C4-2B (cell line): ENCODE results near the gene SLC22A16.

Source experiments
- H3K27ac ChIP-seq: fragments of 450-650 bp; 2 replicates; pipeline ENCODE4 v1.5.1; 2017
- ZFX ChIP-seq: fragments of 450-650 bp; IDR thresholded peaks from 2 replicates; pipeline ENCODE4 v1.6.1; 2017
- TF ChIP-seq, protein P1 (sequence below): fragments of 450-650 bp; conservative IDR thresholded peaks from 2 replicates; pipeline ENCODE4 v1.5.1; 2017; ENCODE audit warnings: mild to moderate bottlenecking

SLC22A16 gene

DNA sequence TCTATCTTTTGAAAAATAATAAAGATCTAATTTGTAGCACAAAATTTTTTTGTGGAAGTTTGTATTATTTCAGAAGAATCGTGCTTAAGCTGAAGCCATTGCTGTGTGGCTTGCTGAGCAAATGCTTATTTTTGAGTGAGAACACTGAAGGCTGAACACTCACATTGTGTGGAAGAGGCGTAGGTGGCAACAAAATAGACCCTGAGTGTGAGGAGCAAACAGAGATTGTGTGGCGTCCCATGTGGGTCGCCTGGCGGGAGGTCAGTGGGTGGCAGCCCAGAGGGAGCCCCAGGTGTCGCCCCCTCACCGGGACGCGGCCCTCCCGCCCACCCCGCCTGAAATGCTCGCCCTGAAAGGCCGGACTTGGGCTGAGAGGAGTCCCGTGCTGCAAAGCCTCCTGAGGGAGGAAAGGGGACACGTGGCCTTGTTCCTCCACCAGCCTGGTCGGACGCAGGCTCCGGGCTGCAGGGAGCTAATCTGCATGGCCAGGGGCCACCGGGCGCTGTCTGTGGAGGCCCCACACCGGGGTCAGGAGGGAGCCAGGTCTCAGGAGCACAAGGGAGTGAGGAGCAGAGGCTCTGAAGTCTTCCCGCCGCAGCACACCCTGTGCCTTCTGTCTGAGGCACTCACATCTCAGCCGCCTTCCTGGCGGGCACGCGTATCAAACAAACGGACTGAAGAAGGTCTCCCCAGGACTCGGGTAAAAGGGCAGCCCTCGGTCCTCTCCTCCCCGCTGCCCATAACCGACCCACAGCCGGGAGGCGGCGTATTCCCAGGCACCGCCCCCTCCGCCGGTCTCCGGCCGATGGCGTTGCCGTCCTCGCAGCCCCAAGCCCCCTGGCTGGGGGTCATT, 77.0 kb downstream of the SLC22A16 start:
- no peak overlapping the region for H3K27ac ChIP-seq
- TF ChIP-seq ZFX, result no peak
- TF ChIP-seq, protein P1, sequence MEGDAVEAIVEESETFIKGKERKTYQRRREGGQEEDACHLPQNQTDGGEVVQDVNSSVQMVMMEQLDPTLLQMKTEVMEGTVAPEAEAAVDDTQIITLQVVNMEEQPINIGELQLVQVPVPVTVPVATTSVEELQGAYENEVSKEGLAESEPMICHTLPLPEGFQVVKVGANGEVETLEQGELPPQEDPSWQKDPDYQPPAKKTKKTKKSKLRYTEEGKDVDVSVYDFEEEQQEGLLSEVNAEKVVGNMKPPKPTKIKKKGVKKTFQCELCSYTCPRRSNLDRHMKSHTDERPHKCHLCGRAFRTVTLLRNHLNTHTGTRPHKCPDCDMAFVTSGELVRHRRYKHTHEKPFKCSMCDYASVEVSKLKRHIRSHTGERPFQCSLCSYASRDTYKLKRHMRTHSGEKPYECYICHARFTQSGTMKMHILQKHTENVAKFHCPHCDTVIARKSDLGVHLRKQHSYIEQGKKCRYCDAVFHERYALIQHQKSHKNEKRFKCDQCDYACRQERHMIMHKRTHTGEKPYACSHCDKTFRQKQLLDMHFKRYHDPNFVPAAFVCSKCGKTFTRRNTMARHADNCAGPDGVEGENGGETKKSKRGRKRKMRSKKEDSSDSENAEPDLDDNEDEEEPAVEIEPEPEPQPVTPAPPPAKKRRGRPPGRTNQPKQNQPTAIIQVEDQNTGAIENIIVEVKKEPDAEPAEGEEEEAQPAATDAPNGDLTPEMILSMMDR, result no peak

GRCh38 chr6:110398778-110399177, 77.6 kb downstream of the SLC22A16 start:
- no peak for TF ChIP-seq ZFX
- TF ChIP-seq, protein P1, result no peak
- H3K27ac ChIP-seq, result no peak overlapping the region

- TF ChIP-seq ZFX, result no peak
- TF ChIP-seq, protein P1, result no peak
- H3K27ac ChIP-seq, result no peak overlapping the region
Measured at GRCh38 chr6:110395221-110395620, 81.2 kb downstream of the SLC22A16 start.

DNA sequence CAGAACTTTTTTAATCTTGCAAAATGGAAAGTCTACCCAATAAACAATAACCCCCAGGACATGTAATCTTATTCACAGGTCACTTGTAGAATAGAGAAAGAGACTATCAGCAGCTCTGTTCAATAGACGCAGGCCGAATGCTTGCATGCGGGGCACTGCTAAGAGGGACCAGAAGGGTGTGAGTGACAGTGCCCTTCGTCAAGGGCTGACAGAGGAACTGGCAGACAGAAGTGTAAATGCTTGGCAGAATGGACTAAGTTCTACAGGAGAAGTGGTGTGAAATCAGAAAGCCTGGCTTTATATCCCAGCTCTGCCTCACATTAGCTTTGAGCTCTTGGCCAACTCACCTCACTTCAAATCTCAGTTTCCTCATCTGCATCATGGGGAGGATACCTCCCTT, 82.0 kb downstream of the SLC22A16 start:
- TF ChIP-seq, protein P1, result no peak
- TF ChIP-seq ZFX, result no peak
- H3K27ac ChIP-seq, result no peak overlapping the region

GRCh38 chr6:110392727-110393126, 83.7 kb downstream of the SLC22A16 start:
- no peak for TF ChIP-seq ZFX
- H3K27ac ChIP-seq, result no peak overlapping the region; the same call in 1 of the 2 replicates

DNA sequence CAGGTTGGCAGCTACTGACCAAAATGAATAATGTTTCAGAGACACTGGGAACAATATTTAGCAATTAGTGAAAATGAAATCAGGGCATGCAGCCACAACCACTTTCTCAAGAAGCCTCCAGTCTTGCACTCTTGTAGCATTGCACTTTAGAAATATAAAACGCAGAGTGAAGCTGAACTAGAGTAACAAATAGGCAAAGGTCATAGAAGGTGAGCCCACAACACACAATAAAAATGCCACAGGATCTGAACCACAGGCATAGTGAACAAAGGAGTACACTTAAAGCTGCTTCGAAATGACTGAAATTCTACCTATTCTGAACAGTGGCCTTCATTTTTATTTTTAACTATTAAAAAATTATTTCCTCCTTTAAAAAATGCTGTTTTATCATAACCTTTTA, 86.0 kb downstream of the SLC22A16 start:
- peak overlapping the region; percentile 3; the same call in 1 of the 2 replicates for H3K27ac ChIP-seq
- no peak for TF ChIP-seq ZFX
- TF ChIP-seq, protein P1, result no peak

GRCh38 chr6:110389689-110390382, 86.6 kb downstream of the SLC22A16 start:
- peak overlapping the region; percentile 3; the same call in 1 of the 2 replicates for H3K27ac ChIP-seq
- TF ChIP-seq, protein P1, result no peak
- no peak for TF ChIP-seq ZFX
